WTC11 (cell line): Measurements from ENCODE around the gene TRIM47.

Source experiments
- TF ChIP-seq, protein P1 (sequence below): sonication (generic); formaldehyde crosslinking; IDR thresholded peaks from 2 replicates; pipeline ENCODE4 v1.8.0; 2022; ENCODE audit warnings: mild to moderate bottlenecking, missing genetic modification reagents
- TF ChIP-seq, protein P2 (sequence below): sonication (generic); formaldehyde crosslinking; IDR thresholded peaks from 2 replicates; pipeline ENCODE4 v1.8.0; 2022; ENCODE audit warnings: mild to moderate bottlenecking, missing genetic modification reagents
- TF ChIP-seq, protein P3 (sequence below): fragments of 200-600 bp; IDR thresholded peaks from 2 replicates; pipeline ENCODE4 v1.8.0; 2022; ENCODE audit warnings: antibody characterized with exemption

DNA sequence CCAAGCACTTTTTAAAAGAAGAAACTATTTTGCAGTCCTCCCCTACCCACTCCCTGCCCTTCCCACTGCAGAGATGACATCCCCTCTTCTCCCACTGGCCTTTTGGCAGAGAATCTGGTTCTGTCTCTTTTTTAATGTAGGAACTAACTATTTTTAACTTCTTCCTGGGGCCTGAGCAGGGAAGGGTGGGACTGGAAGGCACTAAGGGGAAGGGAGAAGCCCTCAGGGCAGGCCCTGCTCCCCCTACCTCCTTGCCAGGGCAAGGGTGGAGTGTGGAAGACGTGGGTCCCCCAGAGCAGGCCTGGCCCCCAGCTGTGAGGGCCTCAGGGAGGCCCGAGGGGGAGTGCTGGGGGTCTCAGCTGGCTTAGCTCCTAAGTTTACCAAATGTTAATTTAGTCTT, 53.7 kb downstream of the TRIM47 start:
- TF ChIP-seq, protein P1, sequence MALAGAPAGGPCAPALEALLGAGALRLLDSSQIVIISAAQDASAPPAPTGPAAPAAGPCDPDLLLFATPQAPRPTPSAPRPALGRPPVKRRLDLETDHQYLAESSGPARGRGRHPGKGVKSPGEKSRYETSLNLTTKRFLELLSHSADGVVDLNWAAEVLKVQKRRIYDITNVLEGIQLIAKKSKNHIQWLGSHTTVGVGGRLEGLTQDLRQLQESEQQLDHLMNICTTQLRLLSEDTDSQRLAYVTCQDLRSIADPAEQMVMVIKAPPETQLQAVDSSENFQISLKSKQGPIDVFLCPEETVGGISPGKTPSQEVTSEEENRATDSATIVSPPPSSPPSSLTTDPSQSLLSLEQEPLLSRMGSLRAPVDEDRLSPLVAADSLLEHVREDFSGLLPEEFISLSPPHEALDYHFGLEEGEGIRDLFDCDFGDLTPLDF (CRISPR knock-in tag), result no peak
- TF ChIP-seq, protein P2, sequence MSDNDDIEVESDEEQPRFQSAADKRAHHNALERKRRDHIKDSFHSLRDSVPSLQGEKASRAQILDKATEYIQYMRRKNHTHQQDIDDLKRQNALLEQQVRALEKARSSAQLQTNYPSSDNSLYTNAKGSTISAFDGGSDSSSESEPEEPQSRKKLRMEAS (CRISPR knock-in tag), result no peak
- TF ChIP-seq, protein P3, sequence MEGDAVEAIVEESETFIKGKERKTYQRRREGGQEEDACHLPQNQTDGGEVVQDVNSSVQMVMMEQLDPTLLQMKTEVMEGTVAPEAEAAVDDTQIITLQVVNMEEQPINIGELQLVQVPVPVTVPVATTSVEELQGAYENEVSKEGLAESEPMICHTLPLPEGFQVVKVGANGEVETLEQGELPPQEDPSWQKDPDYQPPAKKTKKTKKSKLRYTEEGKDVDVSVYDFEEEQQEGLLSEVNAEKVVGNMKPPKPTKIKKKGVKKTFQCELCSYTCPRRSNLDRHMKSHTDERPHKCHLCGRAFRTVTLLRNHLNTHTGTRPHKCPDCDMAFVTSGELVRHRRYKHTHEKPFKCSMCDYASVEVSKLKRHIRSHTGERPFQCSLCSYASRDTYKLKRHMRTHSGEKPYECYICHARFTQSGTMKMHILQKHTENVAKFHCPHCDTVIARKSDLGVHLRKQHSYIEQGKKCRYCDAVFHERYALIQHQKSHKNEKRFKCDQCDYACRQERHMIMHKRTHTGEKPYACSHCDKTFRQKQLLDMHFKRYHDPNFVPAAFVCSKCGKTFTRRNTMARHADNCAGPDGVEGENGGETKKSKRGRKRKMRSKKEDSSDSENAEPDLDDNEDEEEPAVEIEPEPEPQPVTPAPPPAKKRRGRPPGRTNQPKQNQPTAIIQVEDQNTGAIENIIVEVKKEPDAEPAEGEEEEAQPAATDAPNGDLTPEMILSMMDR, result no peak
